GM12878 (cell line): ENCODE results near the gene TCF12. TPM values are rescaled to one million over a fixed set of nuclear protein-coding genes. Genes with fewer than 3 reads are reported as not detected.

Experiments used
- BCL11A ChIP-seq: IDR thresholded peaks from 2 replicates; pipeline ENCODE4 v1.6.1; 2011; ENCODE audit warnings: low read depth, low read length
- CBFB ChIP-seq: IDR thresholded peaks from 2 replicates; pipeline ENCODE4 v1.6.1; 2016; ENCODE audit warnings: antibody characterized with exemption, low read depth
- CHD1 ChIP-seq: IDR thresholded peaks from 2 replicates; pipeline ENCODE4 v1.6.1; 2012; ENCODE audit warnings: low read depth, low read length, improper control_type of control experiment
- CHD4 ChIP-seq: fragments of 200-600 bp; sonication (generic); IDR thresholded peaks from 2 replicates; pipeline ENCODE4 v1.6.1; 2016; ENCODE audit warnings: mild to moderate bottlenecking
- CUX1 ChIP-seq: IDR thresholded peaks from 2 replicates; pipeline ENCODE4 v1.6.1; 2012; ENCODE audit warnings: improper control_type of control experiment, low read depth, low read length; ENCODE audit not compliant: insufficient replicate concordance
- EED ChIP-seq: sonication (generic); IDR thresholded peaks from 2 replicates; pipeline ENCODE4 v1.6.1; 2016; ENCODE audit warnings: antibody characterized with exemption, low read depth
- EZH2 ChIP-seq: IDR thresholded peaks from 2 replicates; pipeline ENCODE4 v1.6.1; 2012; ENCODE audit warnings: low read depth, mild to moderate bottlenecking, control low read depth, inconsistent platforms, low read length, borderline replicate concordance; ENCODE audit not compliant: control insufficient read depth
- FOXK2 ChIP-seq: fragments of 450-650 bp; IDR thresholded peaks from 2 replicates; pipeline ENCODE4 v1.6.1; 2017; ENCODE audit warnings: mild to moderate bottlenecking, moderate library complexity
- GATAD2B ChIP-seq: fragments of 450-650 bp; conservative IDR thresholded peaks from 2 replicates; pipeline ENCODE4 v1.6.1; 2017; ENCODE audit warnings: low read depth, mild to moderate bottlenecking, moderate library complexity
- HCFC1 ChIP-seq: fragments of 150-350 bp; IDR thresholded peaks from 2 replicates; pipeline ENCODE4 v1.6.1; 2014; ENCODE audit warnings: low read length
- HDAC2 ChIP-seq: fragments of 200-600 bp; sonication (generic); IDR thresholded peaks from 2 replicates; pipeline ENCODE4 v1.6.1; 2017
- IRF3 ChIP-seq: fragments of 450-650 bp; IDR thresholded peaks from 2 replicates; pipeline ENCODE4 v1.6.1; 2014; ENCODE audit warnings: mild to moderate bottlenecking
- KDM1A ChIP-seq: fragments of 200-600 bp; sonication (generic); IDR thresholded peaks from 2 replicates; pipeline ENCODE4 v1.6.1; 2016; ENCODE audit warnings: borderline replicate concordance
- MAX ChIP-seq: IDR thresholded peaks from 2 replicates; pipeline ENCODE4 v1.6.1; 2012; ENCODE audit warnings: low read depth, low read length, improper control_type of control experiment
- MYB ChIP-seq: fragments of 150-350 bp; IDR thresholded peaks from 2 replicates; pipeline ENCODE4 v1.6.1; 2014; ENCODE audit warnings: mild to moderate bottlenecking, low read depth, low read length, borderline replicate concordance
- NBN ChIP-seq: fragments of 450-650 bp; IDR thresholded peaks from 2 replicates; pipeline ENCODE4 v1.6.1; 2016
- NKRF ChIP-seq: fragments of 450-650 bp; conservative IDR thresholded peaks from 2 replicates; pipeline ENCODE4 v1.6.1; 2017; ENCODE audit warnings: mild to moderate bottlenecking, moderate library complexity
- NR2C2 ChIP-seq: IDR thresholded peaks from 2 replicates; pipeline ENCODE4 v1.6.1; 2011; ENCODE audit warnings: borderline replicate concordance, low read depth; ENCODE audit not compliant: control insufficient read depth, insufficient read length
- NRF1 ChIP-seq: conservative IDR thresholded peaks from 2 replicates; pipeline ENCODE4 v1.6.1; 2011; ENCODE audit warnings: mild to moderate bottlenecking, low read depth, low read length, improper control_type of control experiment
- PAX5 ChIP-seq: IDR thresholded peaks from 2 replicates; pipeline ENCODE4 v1.6.1; 2011; ENCODE audit warnings: low read depth, low read length, borderline replicate concordance
- RAD51 ChIP-seq: fragments of 450-650 bp; IDR thresholded peaks from 2 replicates; pipeline ENCODE4 v1.6.1; 2016; ENCODE audit warnings: moderate library complexity, mild to moderate bottlenecking, inconsistent platforms
- RUNX3 ChIP-seq: IDR thresholded peaks from 2 replicates; pipeline ENCODE4 v1.6.1; 2012; ENCODE audit warnings: low read length, inconsistent platforms
- SIN3A ChIP-seq: IDR thresholded peaks from 2 replicates; pipeline ENCODE4 v1.6.1; 2012; ENCODE audit warnings: low read depth, low read length, improper control_type of control experiment
- SMC3 ChIP-seq: IDR thresholded peaks from 2 replicates; pipeline ENCODE4 v1.6.1; 2011; ENCODE audit warnings: low read length, improper control_type of control experiment, borderline replicate concordance
- YY1 ChIP-seq: IDR thresholded peaks from 2 replicates; pipeline ENCODE4 v1.6.1; 2011; ENCODE audit warnings: low read depth, mild to moderate bottlenecking, low read length
- polyA plus RNA-seq, 11 experiments: library from polyadenylated mRNA; depleted of rRNA in 4 of 11; unstranded in 6 of 11; stranded (reverse) in 5 of 11; fragments of >200 nt; fragmentation: Nextera tagmentation in 4 of 11; fragmentation: Illumina TruSeq in 1 of 11; extraction: Ambion mirVana in 4 of 11; extraction: Trizol in 1 of 11; gene quantifications; 1 replicate in 1 of 11; 2 replicates in 10 of 11; pipeline versions ENCODE4 v1.2.1 to v1.2.3, GENCODE V29; 2011 to 2016; ENCODE audit warnings: inconsistent platforms in 2 of 11, missing spikeins in 2 of 11, low read depth in 1 of 11
- total RNA-seq, 4 experiments: library from RNA; depleted of rRNA in 3 of 4; stranded (reverse); fragments of >200 nt in 3 of 4; fragmentation: Illumina TruSeq in 1 of 4; extraction: Trizol in 1 of 4; gene quantifications; 2 replicates each; pipeline versions ENCODE4 v1.2.1 to v1.2.3, GENCODE V29; 2013 to 2021

The TCF12 gene
- total and polyA plus RNA-seq, 10 of the 15 experiments (the other 5 are each of a cell fraction or from before 2014, with no cell fraction given), result 8.2 to 70.9 (median 49.5) TPM

GRCh38 chr15:57045741-57046382, 127.4 kb downstream of the TCF12 start (continued):
- no peak for TF ChIP-seq CHD4
- no peak for TF ChIP-seq MYB
- no peak for TF ChIP-seq BCL11A
- no peak for TF ChIP-seq MAX
- TF ChIP-seq RAD51, result no peak
- peak; percentile 90 for TF ChIP-seq EED
- no peak for TF ChIP-seq NKRF
- no peak for TF ChIP-seq SIN3A
- TF ChIP-seq CHD1, result no peak
- TF ChIP-seq YY1, result no peak
- no peak for TF ChIP-seq HDAC2
- no peak for TF ChIP-seq FOXK2
- peak; percentile 87 for TF ChIP-seq RUNX3
- no peak for TF ChIP-seq NR2C2
- no peak for TF ChIP-seq CBFB
- no peak for TF ChIP-seq SMC3
- no peak for TF ChIP-seq GATAD2B
- no peak for TF ChIP-seq NRF1
- no peak for TF ChIP-seq KDM1A
- TF ChIP-seq HCFC1, result no peak
- TF ChIP-seq NBN, result no peak
- TF ChIP-seq IRF3, result no peak
- no peak for TF ChIP-seq EZH2
- peak; percentile 18 for TF ChIP-seq CUX1
- TF ChIP-seq PAX5, result no peak
